Right cardiac atrium (tissue), 5 donors: ENCODE results near the gene C1QTNF7. TPM values are rescaled to one million over a fixed set of nuclear protein-coding genes. Genes with fewer than 3 reads are reported as not detected.

Experiments used
- ATAC-seq, 2 donors: fragments of 200-7000 bp; cut with Tn5 transposase; one replicate each; pipeline versions ENCODE4 v1.8.0 to v1.9.1; 2020; ENCODE audit warnings: moderate library complexity in 2 of 2, mild to moderate bottlenecking in 1 of 2
- DNase-seq, 3 donors: peaks; one replicate each; pipeline ENCODE4 v3.0.0-alpha.2; 2020
- H3K27ac ChIP-seq: one replicate; pipeline ENCODE4 v1.5.1; 2013; ENCODE audit warnings: mild to moderate bottlenecking, low read length, control low read depth, moderate library complexity
- H3K27me3 ChIP-seq: one replicate; pipeline ENCODE4 v1.6.1; 2013; ENCODE audit not compliant: control insufficient read depth, insufficient read depth
- H3K4me1 ChIP-seq: one replicate; pipeline ENCODE4 v1.6.1; 2013; ENCODE audit warnings: low read length; ENCODE audit not compliant: control insufficient read depth, insufficient read depth
- H3K4me3 ChIP-seq: one replicate; pipeline ENCODE4 v1.5.1; 2013; ENCODE audit warnings: low read length, control low read depth
- H3K9me3 ChIP-seq: one replicate; pipeline ENCODE4 v1.6.1; 2013; ENCODE audit warnings: low read length; ENCODE audit not compliant: control insufficient read depth
- WGBS: extraction: QIAGEN DNeasy Blood & Tissue Kit; methylation state at CpG from one replicate; pipeline ENCODE4 v1.1.7; 2013; 5-methylcytosine and 5-hydroxymethylcytosine counted together
- intact Hi-C, 4 donors: fragments of 100-400 bp; cut with DNase I; formaldehyde crosslinking; loops; one replicate each; pipeline versions ENCODE4 v1.11.0 to v1.14.0; 2022 to 2023
- polyA plus RNA-seq: library from polyadenylated mRNA; stranded (reverse); fragments of 200-250 nt; gene quantifications from one replicate; pipeline ENCODE4 v1.2.3, GENCODE V29; 2013
- total RNA-seq, 4 donors: library from RNA; stranded (reverse); fragmentation: NEBNext Ultra II Directional; extraction: Animal tissue kit (Norgen Biotek cat#: 25700); gene quantifications; one replicate each; pipeline ENCODE4 v1.2.1, GENCODE V29; 2021
- donor health status: healthy with polysubstance abuse.
- donor health status: DM: no; HTN: yes; CAD: no.
- donor health status: DM: no; HTN: no; CAD: no.
- donor health status: DM: no; HTN: yes; CAD: no; lungs with severe emphysema.
- donor health status: DM: yes; HTN: yes; CAD: no.

The C1QTNF7 gene
- total and polyA plus RNA-seq, 5 donors: 1.6 to 4.0 (median 2.2) TPM

DNA sequence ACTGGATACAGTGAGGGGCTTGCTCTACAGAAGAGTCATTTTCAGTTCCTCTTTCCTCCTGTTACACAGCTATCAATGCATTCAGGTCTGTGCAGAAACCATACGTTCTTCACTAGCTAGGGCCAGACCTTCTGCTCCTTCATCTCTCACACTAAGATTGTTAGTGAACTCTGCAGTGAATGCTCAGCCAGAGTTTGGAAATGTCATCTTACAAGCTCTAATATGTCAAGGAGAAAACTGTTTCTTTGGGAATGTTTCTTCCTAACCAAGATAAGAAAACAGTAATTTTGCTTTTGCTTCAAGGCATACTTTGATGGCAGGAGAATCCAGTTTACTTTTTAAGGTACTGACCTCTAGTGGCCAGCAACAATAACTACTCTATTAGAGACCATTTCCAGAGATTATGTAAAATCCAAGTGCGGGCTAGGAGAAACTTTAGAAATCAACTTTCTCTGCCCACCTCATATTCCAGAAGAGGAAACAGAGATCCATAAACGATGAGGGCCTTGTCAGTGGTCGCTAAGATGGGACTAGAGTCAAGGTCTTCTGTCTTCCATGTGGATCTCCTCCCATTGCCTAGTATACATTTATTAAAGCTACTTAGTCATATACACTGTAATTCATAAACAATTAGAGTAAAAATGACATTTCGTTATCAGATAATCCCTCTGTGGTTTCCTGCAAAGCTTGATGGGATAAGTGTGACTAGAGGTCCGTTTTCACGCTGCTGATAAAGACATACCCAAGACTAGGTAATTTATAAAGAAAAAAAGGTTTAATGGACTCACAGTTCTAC, 29.8 kb downstream of the C1QTNF7 start:
- peak; percentile 59 to 70 for ATAC-seq
- Histone ChIP-seq H3K4me1 (no peaks in the 10 kb centered on the region), H3K27me3 (no peaks in the 10 kb centered on the region), H3K27ac (no peak overlapping the region), H3K4me3 (no peak overlapping the region), H3K9me3 (no peaks in the 10 kb centered on the region)
- WGBS: 25% methylated on average over 7 of the region's 7 CpGs
- intact Hi-C loops: loop anchor here in 3 of 4 donors (2.0 to 5.0 kb wide), 2 partner anchors 219 to 220 kb away; no protein-coding TSS in a partner anchor
- no peak for DNase-seq

DNA sequence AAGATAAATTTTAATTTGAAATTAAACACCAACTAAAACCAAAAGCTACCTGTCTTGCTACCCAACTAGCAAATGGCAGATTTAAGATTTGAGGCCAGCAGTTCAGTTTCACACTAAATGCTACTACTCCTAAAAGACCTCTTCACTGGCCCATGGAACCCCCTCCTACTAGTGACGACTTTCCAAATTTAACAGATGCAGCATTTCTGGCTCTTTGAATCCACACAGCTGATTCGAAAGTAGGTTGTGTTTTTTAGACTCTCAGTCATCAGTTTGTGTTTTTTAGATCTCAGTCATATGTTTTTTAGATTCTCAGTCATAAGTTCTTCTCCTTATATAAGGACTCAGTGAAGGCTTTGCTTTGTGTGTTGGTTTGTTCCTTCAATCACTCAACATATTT, 30.8 kb downstream of the C1QTNF7 start:
- no peak overlapping the region for H3K27ac ChIP-seq
- intact Hi-C loops: loop anchor here in 1 of 4 donors (5.0 kb wide), 1 partner anchor 221 kb away; no protein-coding TSS in a partner anchor
- 65% methylated on average over 2 of the region's 2 CpGs for WGBS

DNA sequence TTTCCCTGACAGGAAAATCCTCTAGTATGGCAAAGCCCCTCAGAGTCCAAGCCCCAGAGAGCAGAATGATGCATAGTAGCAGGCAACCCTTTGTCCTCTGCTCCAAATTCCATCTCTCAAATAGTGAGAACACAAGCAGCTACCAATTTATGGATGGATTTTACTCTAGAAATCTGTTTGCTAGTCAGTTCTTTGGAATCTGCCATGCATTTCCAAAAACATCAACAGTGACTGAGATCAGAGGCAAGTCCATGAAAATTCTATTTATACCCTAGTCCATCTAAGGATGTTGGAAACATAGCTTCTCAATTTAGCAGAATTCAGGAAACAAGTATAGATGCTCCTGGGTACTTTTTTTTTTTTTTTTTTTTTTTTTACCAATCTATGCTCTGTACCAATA, 31.9 kb downstream of the C1QTNF7 start:
- no peaks in the 10 kb centered on the region for H3K4me1 ChIP-seq
- H3K27ac ChIP-seq: no peak overlapping the region
- H3K9me3 ChIP-seq: no peaks in the 10 kb centered on the region
- DNase-seq: no peak
- intact Hi-C loops: loop anchor here in 1 of 4 donors (5.0 kb wide), 1 partner anchor 222 kb away; no protein-coding TSS in a partner anchor
- no peak for ATAC-seq
- no peaks in the 10 kb centered on the region for H3K27me3 ChIP-seq
- H3K4me3 ChIP-seq: no peak overlapping the region

More for the DNA sequence above, 30.8 kb downstream of the C1QTNF7 start:
- Histone ChIP-seq H3K27me3 (no peaks in the 10 kb centered on the region), H3K4me1 (no peaks in the 10 kb centered on the region), H3K4me3 (no peak overlapping the region), H3K9me3 (no peaks in the 10 kb centered on the region)
- ATAC-seq: no peak
- DNase-seq: no peak

DNA sequence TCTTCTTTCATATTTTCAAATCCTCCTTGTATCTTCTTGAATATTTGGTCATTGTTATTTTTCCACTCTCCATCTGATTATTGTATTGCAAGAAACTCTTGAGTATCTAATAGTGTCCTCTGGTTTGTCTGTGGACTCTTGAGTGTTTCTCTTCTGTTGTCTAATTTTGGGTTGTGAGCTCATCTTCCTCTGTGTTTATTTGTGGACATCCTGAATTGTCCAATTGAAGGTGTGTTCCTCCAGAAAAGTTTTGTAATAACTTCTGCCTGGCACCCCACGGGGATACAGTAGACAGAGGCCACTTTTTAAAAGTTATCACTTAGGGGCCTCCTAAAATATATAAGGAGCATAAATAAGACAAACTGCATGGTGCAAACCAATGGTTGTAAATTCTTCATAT, 38.8 kb downstream of the C1QTNF7 start:
- Histone ChIP-seq H3K4me1 (no peaks in the 10 kb centered on the region), H3K9me3 (no peaks in the 10 kb centered on the region), H3K27me3 (no peaks in the 10 kb centered on the region), H3K4me3 (no peak overlapping the region), H3K27ac (no peak overlapping the region)
- DNase-seq (no peak), ATAC-seq (no peak)
- 41% methylated on average over 1 of the region's 1 CpG for WGBS
- intact Hi-C loops: no loop called here

DNA sequence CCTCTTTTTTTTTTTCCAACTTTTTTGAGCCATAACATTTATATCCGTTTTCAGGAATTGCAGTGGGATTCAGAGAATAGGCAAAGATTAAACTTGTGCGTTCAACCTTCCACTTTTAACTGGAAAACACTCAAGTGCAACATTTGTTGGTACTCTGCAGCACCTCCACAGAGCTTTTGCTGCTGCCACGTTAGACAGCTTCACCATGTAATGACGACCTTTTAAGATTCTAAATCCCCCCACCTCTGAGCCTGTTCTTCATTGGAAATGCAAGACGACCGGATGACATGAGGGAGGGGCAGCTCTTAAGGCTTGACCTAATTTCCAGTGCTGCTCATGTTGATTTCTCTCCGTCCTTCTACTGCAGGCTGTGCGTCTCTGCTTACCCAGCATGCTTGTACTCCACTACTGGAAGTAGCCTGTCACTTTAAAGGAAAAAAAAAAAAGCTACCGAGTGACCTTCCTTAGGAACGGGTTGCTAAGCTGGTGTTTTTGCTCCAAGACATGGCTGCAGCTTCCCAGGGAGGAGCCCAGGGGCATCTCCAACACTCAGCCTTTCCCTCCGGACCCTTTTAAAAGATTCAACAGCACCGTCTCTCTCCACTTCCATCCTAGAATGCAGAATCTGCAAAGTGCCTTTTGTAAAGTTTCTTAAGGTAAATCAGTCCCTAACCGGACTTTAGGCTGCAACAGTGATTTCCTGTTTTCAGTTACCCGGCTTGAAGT, 41.7 kb downstream of the C1QTNF7 start, which contains the start of gene CC2D2A:
Gene CC2D2A, plus strand, starts transcription at position 481 of the 726 bp plus-strand sequence. CDS start 6,051 bp downstream, outside the sequence.
- no peaks in the 10 kb centered on the region for H3K27me3 ChIP-seq
- ATAC-seq: peak; percentile 93 to 94
- intact Hi-C loops: loop anchor here in 2 of 4 donors (10.0 kb wide), 2 partner anchors 175 to 485 kb away; no protein-coding TSS in a partner anchor
- H3K4me1 ChIP-seq: no peaks in the 10 kb centered on the region
- H3K9me3 ChIP-seq: no peaks in the 10 kb centered on the region
- 4% methylated on average over 14 of the region's 14 CpGs for WGBS
- H3K4me3 ChIP-seq: peak within 1 kb of the TSS; percentile 94
- peak in 2 of 3 donors; percentile 20 to 55 for DNase-seq
- H3K27ac ChIP-seq: peak within 1 kb of the TSS; percentile 66

DNA sequence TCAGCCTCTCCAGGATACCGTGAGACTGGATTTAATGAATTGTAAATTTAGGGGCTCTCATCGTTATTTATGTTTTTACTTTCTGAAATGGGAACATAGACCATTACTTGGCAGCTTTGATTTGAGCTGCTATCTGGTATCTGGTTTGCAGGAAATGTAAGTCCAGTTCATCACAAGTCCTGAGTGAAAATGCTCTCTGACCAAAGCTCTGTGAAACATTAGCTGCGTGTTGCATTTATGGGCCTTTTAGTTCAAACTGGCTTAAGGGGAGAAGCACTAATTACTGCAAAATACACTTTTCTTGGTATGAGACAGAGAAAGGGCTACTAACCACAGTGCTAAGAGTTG, 42.3 kb downstream of the C1QTNF7 start:
- no peaks in the 10 kb centered on the region for H3K9me3 ChIP-seq
- DNase-seq: no peak
- H3K4me1 ChIP-seq: no peaks in the 10 kb centered on the region
- intact Hi-C loops: loop anchor here in 2 of 4 donors (10.0 kb wide), 2 partner anchors 175 to 485 kb away; no protein-coding TSS in a partner anchor
- WGBS: under 1% methylated on average over 3 of the region's 3 CpGs
- H3K27ac ChIP-seq: peak overlapping the region; percentile 66
- no peaks in the 10 kb centered on the region for H3K27me3 ChIP-seq
- peak overlapping the region; percentile 94 for H3K4me3 ChIP-seq
- ATAC-seq: peak in 1 of 2 donors; percentile 36

DNA sequence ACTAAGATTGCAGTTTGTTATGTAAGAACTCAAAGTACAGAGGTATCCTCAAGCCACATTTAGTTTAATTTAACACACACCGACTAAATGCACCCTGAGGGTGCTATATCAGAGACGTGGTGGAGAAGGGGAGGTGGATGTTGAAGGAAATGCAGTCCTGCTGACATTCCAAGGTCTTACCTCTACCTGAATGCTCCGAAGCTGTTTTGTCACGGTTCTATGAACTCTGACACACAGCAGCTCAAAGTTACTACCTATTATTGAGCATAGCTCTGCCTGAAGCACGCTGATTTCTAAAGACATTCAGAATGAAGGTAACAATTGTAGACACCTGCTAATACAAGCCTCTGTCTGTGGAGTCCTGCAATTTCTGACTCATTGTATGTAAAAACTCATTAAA, 48.6 kb downstream of the C1QTNF7 start:
- no peaks in the 10 kb centered on the region for H3K9me3 ChIP-seq
- no peaks in the 10 kb centered on the region for H3K27me3 ChIP-seq
- 94% methylated on average over 5 of the region's 5 CpGs for WGBS
- DNase-seq (no peak), ATAC-seq (no peak)
- intact Hi-C loops: loop anchor here in 2 of 4 donors (10.0 kb wide), 2 partner anchors 168 to 478 kb away; no protein-coding TSS in a partner anchor
- H3K27ac ChIP-seq: no peak overlapping the region
- no peak overlapping the region for H3K4me3 ChIP-seq
- no peaks in the 10 kb centered on the region for H3K4me1 ChIP-seq

DNA sequence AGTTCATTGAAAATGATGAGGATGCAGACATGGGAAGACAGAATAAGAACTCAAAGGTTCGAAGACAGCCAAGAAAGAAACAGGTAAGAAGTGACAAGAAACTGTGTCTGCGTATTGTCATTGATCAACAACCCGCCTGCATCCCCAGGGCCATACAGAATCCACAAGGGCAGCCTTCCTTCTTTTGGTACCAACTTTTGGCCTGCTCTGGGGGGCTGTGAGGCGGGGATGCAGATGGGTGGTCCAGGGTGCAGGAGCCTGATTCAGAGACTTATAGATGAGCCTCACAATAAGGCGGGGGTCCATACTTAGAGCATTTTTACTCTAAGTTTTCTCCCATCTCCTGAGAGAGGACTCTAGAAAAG, 50.9 kb downstream of the C1QTNF7 start:
- Histone ChIP-seq H3K27me3 (no peaks in the 10 kb centered on the region), H3K27ac (no peak overlapping the region), H3K4me1 (no peaks in the 10 kb centered on the region), H3K9me3 (no peaks in the 10 kb centered on the region), H3K4me3 (no peak overlapping the region)
- DNase-seq: no peak
- 80% methylated on average over 5 of the region's 5 CpGs for WGBS
- intact Hi-C loops: loop anchor here in 2 of 4 donors (10.0 kb wide), 2 partner anchors 166 to 476 kb away; no protein-coding TSS in a partner anchor
- ATAC-seq: no peak

DNA sequence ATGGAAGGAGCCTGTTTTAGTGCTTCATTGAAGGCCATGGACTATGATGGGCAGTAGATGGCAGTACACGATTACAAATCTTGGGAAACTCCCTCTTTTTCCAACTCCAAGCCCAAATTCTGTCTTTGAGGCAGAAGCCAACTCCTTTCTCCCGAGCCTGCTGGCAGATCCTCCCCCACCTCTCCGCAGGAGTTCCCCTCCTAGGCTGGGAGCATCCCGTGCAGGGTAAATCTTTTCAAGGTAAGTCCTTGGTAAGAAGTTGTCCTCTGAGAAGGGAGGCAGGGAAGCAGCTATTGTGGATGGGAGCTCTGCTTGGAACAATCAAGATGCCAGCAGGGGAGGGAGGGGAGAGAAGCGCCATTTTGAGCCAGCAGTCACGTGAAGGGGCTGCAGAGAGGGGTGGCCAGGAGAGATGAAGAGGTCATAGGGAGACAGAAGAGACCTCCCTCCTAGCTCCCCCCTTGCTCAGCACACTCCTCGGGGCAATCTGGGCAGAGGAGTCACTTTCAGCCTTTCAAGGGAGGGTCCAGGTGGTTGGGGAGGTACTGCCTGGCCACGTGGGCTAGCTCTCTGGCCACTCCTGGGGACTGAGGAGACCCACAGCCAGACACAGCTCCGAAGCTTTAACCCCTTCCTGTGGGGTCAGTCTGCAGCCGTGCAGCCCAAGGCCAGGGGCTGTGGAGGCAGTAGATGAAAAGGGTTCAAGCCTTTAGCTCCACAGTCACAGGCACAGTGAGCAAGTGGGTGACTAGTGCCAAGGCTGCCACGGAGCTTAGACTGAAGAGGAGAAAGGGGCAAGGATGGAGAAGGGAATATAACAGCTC, 51.5 kb downstream of the C1QTNF7 start:
- H3K4me3 ChIP-seq: peak overlapping the region; percentile 26
- H3K4me1 ChIP-seq: no peaks in the 10 kb centered on the region
- 28% methylated on average over 11 of the region's 11 CpGs for WGBS
- H3K27me3 ChIP-seq: no peaks in the 10 kb centered on the region
- peak; percentile 84 to 86 for ATAC-seq
- intact Hi-C loops: loop anchor here in 2 of 4 donors (10.0 kb wide), 2 partner anchors 166 to 476 kb away; no protein-coding TSS in a partner anchor
- peak overlapping the region; percentile 74 for H3K27ac ChIP-seq
- peak; percentile 49 to 71 (median 70) for DNase-seq
- H3K9me3 ChIP-seq: no peaks in the 10 kb centered on the region

DNA sequence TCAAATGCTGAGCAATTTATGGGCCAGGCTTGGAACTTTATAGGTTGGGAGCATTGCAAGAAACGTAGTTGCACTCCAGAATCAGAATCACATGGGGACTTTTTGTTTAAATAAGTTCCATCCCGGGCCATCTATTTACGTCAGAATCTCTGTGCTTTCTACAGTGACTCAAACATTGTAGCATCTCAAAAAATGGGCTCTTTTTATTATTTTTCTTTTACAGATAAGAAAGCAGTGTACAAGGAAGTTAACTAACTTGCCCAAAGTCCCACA, 52.0 kb downstream of the C1QTNF7 start:
- Histone ChIP-seq H3K27me3 (no peaks in the 10 kb centered on the region), H3K27ac (peak overlapping the region; percentile 74), H3K4me1 (no peaks in the 10 kb centered on the region), H3K9me3 (no peaks in the 10 kb centered on the region), H3K4me3 (peak overlapping the region; percentile 26)
- DNase-seq: no peak
- intact Hi-C loops: loop anchor here in 2 of 4 donors (10.0 kb wide), 3 partner anchors 165 to 475 kb away; partner anchors contain the start of gene FBXL5 (in 1 of the 2)
- peak; percentile 48 for ATAC-seq
- WGBS: 36% methylated on average over 3 of the region's 3 CpGs
